NCI-H226 (cell line): ENCODE results near the gene GALT.

Source experiments
- DNase-seq: peaks from one replicate; pipeline ENCODE4 v3.0.0-alpha.2; 2015

Gene GALT

DNA sequence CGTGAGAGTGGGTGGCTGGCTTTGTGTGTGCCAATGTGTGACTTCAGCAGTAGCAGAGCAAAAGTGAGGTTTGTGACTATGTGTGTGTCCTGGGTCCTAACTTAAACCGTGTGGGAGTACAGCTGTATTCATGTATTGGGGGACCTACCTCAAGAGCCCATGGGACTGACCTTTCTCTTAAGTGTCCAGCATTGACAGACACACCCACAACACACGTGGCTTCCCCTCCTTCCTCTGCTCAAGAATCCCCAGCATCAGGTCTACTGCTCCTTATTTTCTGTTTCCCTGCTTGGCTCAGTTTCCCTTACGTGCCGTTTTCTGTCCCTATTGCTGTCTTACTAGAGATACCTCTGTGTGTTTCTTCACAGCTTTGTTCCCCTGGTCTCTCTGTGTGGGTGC, 6.1 kb downstream of the GALT start:
- no peak for DNase-seq

DNA sequence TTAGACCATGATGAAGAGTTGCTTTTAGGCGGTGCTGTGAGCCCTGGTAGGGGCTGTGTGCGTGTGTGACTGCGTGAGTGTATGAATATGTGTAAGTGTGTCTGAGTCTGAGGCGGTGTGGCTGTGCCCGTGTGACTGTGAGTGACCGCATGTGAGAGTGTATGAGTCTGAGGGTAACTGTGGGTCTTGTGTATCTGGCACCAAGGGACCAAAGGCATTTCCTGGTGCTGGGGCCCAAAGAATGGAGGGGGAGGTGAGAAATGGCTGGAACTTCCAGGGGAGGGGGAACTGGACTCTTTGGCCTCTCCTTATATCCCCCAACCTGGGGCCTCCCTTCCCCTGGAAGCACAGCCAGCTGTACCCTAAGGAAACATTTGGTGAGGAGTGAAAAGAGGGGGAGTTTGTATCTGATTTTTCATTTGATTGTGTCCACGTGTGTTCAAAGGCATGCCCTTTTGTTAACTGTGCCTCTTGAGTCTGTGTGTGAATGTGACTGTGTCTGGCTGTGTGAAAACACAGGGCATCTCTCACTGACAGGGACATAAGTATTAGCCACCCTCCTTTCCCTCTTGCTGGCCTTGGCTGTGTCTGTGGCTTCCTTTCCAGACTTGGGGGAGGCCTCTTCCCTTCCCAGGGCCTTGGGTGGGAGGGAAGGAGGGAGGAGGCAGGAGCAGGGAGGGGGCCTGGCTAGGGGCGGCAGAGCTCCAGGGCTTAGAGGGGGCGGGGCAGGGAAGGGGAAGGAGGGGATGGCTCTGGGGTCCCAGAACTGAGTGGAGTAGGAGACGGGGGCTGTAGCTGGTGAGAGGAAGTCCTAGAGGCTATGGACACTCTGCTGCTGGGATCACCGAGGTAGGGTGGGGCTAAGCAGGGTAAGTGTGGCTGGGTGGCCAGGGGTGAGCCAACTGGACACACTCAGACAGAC, 6.9 kb downstream of the GALT start:
- DNase-seq: no peak

DNA sequence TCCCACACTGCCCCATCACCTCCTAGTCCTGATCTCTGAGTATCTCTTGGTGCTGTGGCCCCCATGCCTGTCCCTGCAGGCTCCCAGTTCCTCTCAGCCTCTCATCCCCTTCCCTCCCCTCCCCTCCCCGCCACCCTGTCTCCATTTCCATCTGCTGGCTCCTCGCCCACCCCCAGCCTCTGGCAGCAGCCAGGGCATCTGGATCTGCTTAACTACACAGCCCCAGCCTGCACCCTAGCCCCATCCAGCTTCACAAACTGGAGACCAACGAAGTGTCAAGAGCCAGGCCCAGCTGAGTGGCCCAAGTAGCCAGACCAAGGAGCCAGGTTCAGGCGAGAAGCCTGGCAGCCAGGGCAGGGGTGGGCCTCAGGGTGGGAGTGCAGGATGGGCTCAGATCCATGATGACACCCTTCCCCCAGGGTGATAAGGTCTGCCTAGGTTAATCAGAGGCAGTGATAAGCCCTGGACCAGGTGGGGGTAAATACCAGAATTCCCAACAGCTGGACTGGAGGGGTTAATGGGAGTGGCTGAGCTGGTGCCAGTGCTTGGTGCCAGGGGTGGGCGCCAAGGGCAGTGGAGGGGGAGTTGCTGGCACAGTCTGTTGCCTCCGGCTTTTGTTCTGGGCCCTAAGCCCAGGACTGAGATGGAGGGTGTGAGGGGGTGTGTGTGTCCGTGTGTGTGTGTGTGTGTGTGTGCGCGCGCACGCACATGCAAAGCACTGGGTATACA, 8.0 kb downstream of the GALT start:
- no peak for DNase-seq

DNA sequence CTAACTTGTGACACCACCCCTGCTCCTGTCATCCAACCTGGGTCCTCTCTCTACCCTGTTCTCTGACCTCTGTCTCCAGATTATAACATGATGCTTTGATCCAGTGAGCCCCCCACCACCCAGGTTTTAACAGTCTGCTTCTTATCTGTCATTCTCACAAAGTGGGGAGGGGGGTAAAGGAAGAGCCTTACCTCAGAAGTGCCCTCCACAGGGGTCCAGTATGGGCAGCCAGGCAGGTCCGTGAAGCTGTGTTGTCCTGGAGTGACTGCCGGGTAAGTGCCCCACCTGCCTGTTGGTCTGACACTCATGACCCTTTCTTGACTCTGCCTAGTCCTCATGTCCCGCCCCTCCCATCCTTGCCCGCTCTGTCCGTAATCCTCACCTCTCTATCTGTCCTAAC, 8.9 kb downstream of the GALT start:
- DNase-seq: no peak

DNA sequence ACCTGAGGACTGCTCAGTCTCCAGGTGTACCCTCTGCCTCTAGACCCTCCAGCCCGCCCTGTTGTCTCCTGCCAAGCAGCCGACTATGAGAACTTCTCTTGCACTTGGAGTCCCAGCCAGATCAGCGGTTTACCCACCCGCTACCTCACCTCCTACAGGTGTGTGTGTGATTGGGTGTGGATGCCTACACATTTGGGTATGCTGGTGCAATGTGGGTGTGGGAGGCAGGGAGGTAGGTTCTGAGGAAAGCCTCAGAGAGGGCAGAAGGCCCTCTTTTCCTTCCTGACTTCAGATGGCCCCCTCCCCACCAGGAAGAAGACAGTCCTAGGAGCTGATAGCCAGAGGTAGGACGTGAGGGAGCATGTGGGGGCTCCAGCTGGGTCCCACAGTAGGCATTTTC, 10.5 kb downstream of the GALT start:
- no peak for DNase-seq

DNA sequence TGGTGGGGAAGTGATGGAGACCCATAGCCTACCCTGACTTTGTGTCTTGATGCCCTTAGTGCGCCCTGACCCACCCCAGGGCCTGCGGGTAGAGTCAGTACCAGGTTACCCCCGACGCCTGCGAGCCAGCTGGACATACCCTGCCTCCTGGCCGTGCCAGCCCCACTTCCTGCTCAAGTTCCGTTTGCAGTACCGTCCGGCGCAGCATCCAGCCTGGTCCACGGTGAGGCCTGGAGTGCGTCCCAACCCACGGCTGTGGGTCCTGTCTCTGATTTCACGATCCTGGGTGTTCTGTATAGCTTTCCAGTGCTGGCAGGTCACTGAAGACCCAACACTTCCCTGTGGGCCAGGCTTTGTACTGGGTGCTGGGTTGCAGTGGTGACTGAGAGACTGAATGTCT, 12.0 kb downstream of the GALT start:
- no peak for DNase-seq

DNA sequence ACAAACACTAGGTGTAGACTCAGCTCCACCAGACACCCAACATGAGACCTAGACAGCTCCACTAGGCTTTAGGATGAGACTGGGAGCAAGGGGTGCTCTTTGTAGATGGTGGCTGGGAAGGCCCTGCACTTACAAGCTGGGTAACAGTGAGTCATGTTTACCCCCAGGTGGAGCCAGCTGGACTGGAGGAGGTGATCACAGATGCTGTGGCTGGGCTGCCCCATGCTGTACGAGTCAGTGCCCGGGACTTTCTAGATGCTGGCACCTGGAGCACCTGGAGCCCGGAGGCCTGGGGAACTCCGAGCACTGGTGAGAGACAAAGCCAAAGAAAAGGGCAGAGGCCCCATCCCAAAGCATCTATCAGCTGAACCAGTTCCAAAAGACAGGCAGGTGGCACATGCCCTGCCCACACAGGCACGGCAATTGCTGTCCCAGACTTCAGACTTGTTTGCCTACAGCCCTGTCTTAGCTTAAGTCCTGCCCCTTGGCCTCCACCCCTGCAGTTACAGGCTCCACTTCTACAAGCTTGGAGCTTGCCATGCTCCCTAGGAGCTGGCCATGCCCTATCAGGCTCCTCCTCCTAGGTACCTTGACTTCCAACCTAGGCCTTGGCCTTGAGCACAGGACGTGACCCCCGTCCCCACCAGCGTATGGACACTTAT, 13.2 kb downstream of the GALT start:
- DNase-seq: no peak

DNA sequence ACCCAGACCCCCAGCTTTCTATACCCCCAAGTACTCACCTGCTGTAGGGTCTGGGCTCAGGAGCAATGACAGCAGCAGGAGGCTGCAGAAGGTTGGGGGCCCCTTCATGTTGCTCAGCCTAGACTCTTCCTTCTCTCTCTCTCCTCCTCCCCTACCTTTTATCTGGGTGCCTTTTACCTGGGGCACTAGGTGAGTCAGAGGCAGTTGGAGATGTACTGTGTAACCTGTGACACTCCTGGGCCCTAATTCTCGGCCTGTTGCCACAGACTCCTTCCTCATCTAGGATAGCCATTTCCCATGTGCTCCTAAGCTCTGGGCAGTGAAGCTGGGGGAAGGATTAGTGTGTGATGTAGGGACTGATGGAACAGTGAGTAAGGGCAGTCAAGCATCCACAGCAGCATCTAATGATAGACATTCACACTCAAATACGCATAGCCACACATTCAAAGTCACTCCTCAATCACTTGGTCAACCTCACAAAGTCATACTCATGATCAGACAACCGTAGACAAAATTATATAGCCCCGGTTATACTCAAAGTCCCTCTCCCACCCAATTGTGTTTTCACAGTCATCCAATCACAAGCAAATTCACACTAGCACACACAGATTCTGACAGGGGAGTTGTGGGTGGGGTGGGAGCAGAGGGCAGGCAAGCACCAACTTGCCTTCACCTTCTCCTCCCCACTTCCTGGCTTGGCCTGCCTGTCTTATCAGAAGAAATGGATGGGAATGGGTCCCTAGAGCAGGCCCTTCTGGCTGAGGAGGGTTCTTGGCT, 16.2 kb downstream of the GALT start, which contains the start of gene CCL27:
CCL27 (minus strand) TSS at position 132 of the 777 bp plus-strand sequence; CDS start at position 108, 24 bp downstream.
- DNase-seq: no peak

DNA sequence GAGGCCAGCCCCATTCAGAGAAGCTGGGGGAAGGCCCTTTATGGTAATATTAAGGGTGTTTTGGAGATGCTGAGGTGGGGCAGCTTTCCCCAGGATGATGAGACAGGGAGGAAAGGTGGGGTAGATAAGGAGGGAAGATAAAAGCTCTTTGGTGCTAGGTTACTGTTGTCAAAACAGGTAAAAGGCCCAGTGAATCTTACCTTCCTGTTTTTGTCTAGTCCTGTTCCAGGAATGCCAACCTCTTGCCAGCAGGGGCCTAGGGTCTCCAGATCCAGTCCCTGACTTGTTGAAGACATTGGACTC, 16.8 kb downstream of the GALT start:
- no peak for DNase-seq

DNA sequence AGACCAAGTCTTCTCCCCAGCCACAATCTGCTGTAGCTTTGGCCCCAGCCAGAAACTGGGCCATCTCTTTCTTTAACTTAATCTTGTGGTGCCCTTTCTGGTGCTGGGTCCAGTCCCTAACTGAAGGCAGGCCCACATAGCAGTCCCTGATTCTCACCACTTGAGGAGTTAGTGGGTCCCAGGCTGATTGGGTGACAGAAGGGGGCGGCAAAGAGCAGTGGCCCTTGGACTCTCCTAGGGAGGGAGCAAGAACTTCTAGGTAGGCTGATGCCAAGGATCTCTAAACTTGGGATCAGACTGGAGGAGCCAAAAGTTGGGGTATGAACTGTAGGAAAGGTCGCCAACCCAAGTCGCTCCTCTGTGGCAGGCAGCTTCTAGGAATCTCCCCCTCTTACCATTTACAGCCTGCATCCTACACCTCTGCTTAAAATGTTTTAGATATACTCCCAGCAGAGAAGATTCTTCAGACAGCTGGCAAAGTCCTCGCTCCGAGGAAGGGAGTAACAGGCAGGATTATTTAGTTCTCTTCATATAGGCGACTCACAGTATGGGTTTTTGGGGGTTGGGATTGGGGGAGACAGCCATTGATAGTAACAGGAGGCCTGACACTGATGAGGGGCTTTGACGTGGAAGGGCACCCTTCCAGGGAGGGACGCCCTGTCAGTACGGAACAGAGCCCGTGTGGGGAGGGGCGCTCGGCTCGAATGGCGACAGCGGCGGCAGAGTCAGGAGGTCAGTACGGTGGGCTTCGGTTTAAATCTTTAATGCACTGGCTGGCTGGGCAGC, 18.0 kb downstream of the GALT start:
- peak; percentile 36 for DNase-seq

DNA sequence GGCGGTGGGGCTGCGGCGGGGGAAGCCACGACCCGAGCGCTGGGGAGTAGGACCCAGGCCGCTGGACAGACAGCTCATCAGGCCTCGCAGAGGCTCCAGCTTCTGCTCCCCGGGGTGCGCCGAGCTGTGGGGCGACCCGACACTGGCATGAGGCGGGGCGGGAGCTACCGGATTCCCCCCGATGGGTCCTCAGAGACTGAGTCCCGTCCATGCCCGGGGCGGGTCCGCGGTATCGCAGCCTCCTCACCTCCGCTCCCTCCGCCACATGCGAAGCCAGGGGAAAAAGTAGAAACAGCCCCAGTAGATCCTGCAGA, 18.5 kb downstream of the GALT start:
- no peak for DNase-seq

DNA sequence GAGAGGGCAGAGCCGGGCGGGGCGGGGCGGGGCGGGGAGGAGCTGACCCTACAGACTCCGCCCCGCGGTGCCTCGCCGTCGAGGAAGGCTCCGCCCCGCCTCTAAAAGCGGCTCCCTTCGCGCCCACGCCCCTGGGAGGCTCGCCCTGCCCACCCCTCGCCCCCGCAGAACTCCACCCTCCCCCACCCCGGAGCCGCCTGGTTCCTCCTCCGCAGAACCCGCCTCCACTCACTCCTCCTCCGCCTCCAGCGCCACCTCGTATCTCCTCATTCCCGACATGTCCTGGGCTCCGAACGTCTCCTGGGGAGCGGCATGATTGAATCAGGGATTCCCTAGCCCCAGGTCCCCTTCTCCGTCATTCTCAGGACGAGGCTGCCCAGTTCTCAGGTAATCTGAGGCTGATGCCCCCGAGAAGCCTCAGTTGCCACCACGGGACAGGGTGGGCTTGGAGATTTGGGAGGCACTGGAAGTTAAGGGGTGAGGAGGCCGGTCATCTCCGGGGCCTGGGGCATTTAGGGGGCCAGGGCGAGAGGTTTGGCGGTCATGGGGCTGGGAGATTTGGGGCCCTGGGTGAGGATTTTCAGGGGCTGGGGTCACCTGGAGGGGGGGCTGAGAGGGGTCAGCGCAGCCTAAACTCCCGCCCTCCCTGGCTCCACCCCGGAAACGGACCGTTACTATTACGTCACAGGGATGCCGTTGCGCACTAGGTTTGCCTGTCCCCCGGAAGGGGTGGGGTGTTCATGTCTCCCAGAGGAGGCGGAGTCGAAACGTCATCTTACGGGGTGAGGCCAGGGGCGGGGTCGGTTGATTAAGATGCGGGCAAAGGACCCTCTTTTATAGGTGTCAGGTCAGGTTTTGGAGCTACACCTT, 19.1 kb downstream of the GALT start:
- DNase-seq: peak; percentile 70

DNA sequence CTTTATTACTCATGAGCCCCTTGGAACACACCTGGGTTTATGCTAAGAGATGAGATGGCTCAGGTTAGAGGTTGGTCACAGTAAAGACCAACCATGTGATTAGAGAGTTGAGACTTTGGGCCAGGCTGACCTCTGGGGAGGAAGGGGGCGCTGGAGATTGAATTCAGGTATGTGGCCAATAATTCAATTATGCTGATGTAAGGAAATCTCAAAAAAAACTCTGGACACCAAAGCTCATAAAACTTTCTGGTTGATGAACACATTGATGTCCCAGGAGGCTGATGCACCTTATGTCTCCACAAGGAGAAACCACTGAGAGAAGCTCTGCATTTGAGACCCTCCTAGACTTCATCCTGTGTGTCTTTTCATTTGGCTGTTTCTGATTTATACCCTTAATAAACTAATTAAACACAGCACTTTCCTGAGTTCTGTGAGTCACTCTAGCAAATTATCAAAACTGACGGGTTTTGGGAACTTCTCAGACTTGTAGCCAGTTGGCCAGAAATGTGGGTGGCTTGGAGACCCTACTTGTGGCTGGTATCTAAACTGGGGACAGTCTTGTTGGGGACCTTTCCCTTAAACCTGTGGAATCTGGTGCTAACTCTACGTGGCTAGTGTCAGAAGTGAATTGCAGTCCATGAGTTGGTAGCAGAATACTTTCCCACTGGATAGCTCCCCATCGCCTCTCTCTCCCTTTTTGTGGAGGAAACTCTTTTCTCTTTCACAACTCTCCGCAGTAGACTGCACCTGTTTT, 23.5 kb downstream of the GALT start:
- DNase-seq: no peak

DNA sequence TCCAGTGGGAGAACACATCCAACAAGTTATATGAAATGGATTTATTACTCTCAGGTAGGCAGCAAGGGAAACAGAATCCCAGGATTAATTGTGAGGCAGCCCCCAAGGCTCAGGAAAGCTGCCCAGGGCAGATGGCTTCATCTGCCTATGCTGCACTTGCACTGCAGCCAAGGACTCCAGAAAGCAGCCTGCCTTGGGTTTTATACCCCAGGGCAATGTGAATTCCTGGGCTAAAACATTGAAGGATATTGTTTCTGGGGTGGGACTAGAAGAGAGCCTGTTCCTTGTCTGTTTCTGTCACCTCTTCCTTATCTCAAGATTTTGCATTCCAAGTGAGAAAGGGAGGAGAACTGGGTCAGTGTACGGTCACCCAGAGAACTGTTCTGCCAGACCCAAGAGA, 24.8 kb downstream of the GALT start:
- DNase-seq: no peak

DNA sequence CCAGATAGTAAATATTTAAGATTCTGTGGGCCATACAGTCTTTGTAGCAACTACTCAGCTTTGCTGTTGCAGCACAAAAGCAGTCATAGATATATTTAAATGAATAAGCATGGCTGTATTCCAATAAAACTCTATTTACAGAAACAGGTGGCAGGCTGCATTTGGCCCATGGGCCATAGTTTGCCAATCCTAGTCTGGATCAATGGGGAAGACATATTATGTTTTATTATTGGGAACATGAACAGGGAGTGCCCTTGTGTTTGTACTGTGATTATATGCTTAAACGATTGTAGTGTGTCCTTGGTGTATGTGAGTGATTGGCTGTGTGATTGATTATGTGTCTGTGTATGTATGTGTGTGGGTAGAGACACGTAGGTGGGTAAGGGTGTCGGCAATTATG, 28.0 kb downstream of the GALT start:
- no peak for DNase-seq

DNA sequence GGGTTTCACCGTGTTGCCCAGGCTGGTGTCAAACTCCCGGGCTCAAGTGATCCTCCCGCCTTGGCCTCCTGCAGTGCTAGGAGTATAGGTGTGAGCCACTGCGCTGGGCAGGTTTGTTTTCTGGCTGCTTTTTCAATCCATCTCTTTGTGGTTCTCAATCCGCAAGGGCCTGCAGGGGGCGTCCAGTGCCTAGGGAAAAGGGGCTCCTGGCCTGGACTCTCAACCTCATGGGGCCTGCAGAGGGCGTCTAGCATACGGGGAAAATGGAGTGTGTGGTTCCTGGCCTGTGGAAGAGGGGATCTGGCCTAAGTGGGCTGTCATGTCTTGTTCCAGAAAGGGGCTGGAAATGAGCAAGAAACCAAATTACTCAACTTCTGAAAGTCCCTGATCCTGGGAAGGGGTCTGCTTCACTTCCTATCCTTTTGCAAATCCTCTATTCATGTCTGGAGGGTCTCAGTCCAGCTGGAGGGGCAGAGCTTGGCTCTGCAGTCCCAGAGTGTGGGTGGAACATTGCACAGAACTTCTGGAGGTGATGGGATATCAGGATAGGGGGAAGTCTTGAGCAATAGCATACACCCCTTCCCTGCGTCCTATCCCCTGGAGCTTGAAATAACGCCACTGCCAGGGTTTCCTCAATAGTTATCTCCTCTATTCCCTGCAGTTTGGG, 28.7 kb downstream of the GALT start:
- DNase-seq: peak; percentile 34

DNA sequence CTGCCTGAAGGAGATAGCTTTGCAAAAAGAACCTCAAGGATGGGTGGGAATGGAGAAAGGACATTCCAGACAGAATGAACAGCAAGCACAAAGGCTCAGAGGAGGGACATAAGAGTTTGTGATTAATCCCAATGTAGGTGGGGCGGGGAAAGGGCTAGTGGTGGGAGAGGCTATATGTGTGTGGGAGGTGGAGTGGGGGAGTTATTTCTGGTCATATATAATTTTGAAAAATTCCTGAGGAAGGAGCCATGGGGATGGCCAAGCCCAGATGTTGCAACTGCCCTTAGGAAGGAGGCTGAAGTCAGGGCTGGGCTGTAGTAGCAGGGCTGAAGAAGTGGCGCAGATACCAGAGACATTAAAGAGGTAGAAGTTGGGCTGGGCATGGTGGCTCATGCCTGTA, 29.4 kb downstream of the GALT start:
- DNase-seq: peak; percentile 14

DNA sequence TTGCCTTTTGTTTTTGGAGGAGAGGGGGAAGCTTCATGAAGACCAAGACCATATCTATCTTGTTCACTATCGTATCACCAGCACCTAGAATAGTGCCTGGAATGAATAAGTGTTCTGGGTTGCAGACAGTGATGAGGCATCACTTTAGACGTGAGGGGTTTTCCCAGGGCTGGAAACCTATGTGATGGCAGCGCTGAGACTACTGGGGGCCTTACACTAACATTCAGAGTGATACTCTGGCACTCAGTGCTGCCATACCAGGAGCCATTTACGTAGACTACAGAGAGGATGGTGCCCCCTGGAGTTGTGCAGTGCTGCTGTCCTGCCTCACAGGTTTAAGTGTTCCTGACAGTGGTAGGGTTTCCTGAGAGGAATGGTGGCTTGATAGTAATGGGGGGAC, 37.7 kb downstream of the GALT start:
- no peak for DNase-seq

DNA sequence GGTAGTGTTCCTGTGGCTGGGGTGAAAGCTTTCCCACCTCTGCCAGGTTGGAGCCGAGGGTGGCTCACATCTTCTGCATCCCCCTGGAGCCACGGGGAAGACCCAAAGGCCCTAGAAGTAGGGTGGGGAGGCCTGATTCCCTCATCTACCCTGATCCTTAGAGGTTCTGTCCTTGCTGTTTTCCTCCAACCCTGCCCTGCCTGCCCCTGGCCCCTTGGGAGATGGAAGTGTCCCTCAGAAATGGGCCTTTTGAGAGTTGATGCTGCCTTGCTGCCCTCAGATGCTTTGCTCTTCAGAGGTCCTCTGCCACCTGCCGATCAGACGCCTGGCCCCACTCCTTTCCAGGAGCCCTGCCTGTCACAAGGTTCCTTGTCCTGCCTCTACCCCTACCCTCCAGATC, 38.3 kb downstream of the GALT start:
- DNase-seq: no peak

DNA sequence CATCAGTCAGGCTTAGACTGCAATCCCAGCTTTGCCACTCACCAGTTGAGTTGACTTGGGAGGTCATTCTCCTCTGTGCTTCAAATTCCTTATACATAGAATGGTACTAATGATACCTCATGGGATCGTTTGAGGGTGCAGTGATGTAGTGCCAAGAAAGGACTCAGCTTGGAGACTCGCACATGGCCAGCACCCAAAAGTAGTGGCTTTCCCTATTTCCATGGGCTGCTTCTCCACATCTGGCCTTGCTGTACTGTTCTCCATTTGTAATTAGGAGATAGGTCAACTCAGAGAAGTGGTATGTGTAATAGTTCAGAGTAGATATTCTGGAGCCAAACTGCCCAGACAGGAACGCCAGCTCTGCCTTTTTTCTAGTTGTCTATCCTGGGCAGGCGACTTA, 39.1 kb downstream of the GALT start:
- no peak for DNase-seq
